Panc1 (cell line): ENCODE data around the gene ENTREP1.

Experiments used
- CTCF ChIP-seq: fragments of 450-650 bp; IDR thresholded peaks from 2 replicates; pipeline ENCODE4 v1.5.1; 2017; ENCODE audit warnings: mild to moderate bottlenecking
- POLR2AphosphoS5 ChIP-seq: IDR thresholded peaks from 2 replicates; pipeline ENCODE4 v1.6.1; 2012; ENCODE audit warnings: mild to moderate bottlenecking, low read depth, low read length, moderate library complexity

- no peak for TF ChIP-seq CTCF
- TF ChIP-seq POLR2AphosphoS5: no peak
Observed at GRCh38 chr9:69392826-69393225, 67.8 kb downstream of the ENTREP1 start.
